ENCODE measurements around the gene SLC46A2.

Gene SLC46A2

GRCh38 chr9:112890106-112891081 is at the start of gene SLC46A2:
Gene SLC46A2, minus strand, starts transcription at chr9:112890876. Its CDS starts 195 bp downstream, at chr9:112890681.
- H3K27me3 Mint-ChIP-seq = peaks cover 18% of the 10 kb centered on the region
- peaks cover 1% of the 10 kb centered on the region for H3K4me1 Mint-ChIP-seq (ENCODE audit: low read depth)
- no peak within 1 kb of the TSS for H3K4me3 Mint-ChIP-seq
- no peaks in the 10 kb centered on the region for H3K36me3 Mint-ChIP-seq
- no peak within 1 kb of the TSS for H3K27ac Mint-ChIP-seq
- H3K9me3 Mint-ChIP-seq (ENCODE audit: low read depth) = no peaks in the 10 kb centered on the region

- peaks cover 15% of the 10 kb centered on the region for H3K27me3 Mint-ChIP-seq
- no peaks in the 10 kb centered on the region for H3K36me3 Mint-ChIP-seq
- H3K9me3 Mint-ChIP-seq (ENCODE audit: low read depth) = no peaks in the 10 kb centered on the region
- H3K4me1 Mint-ChIP-seq (ENCODE audit: low read depth) = no peaks in the 10 kb centered on the region
- no peak overlapping the region for H3K27ac Mint-ChIP-seq
- H3K4me3 Mint-ChIP-seq = no peak overlapping the region
Measured at GRCh38 chr9:112939418-112939817, 48.7 kb upstream of the SLC46A2 start.

GRCh38 chr9:112933696-112934095 is 43.0 kb upstream of the SLC46A2 start:
- Mint-ChIP-seq H3K27me3 (peaks cover 13% of the 10 kb centered on the region), H3K4me1 (ENCODE audit: low read depth) (no peaks in the 10 kb centered on the region), H3K36me3 (no peaks in the 10 kb centered on the region), H3K27ac (no peak overlapping the region), H3K4me3 (no peak overlapping the region), H3K9me3 (ENCODE audit: low read depth) (no peaks in the 10 kb centered on the region)

GRCh38 chr9:112925058-112925641 is 34.5 kb upstream of the SLC46A2 start:
- Mint-ChIP-seq H3K9me3 (ENCODE audit: low read depth) (no peaks in the 10 kb centered on the region), H3K4me3 (no peak overlapping the region), H3K4me1 (ENCODE audit: low read depth) (peaks cover 2% of the 10 kb centered on the region), H3K27me3 (peaks cover 15% of the 10 kb centered on the region), H3K27ac (no peak overlapping the region), H3K36me3 (no peaks in the 10 kb centered on the region)

GRCh38 chr9:112921549-112921948 is 30.9 kb upstream of the SLC46A2 start:
- H3K27me3 Mint-ChIP-seq = peaks cover 7% of the 10 kb centered on the region
- H3K4me1 Mint-ChIP-seq (ENCODE audit: low read depth) = peaks cover 2% of the 10 kb centered on the region
- no peaks in the 10 kb centered on the region for H3K9me3 Mint-ChIP-seq (ENCODE audit: low read depth)
- H3K4me3 Mint-ChIP-seq = no peak overlapping the region
- H3K27ac Mint-ChIP-seq = no peak overlapping the region
- H3K36me3 Mint-ChIP-seq = no peaks in the 10 kb centered on the region

- H3K9me3 Mint-ChIP-seq (ENCODE audit: low read depth) = no peaks in the 10 kb centered on the region
- H3K36me3 Mint-ChIP-seq = no peaks in the 10 kb centered on the region
- H3K27me3 Mint-ChIP-seq = peaks cover 2% of the 10 kb centered on the region
- no peak overlapping the region for H3K27ac Mint-ChIP-seq
- no peaks in the 10 kb centered on the region for H3K4me1 Mint-ChIP-seq (ENCODE audit: low read depth)
- no peak overlapping the region for H3K4me3 Mint-ChIP-seq
Measured at GRCh38 chr9:112917987-112918362, 27.3 kb upstream of the SLC46A2 start.

GRCh38 chr9:112917047-112917986 is 26.6 kb upstream of the SLC46A2 start:
- Mint-ChIP-seq H3K9me3 (ENCODE audit: low read depth) (no peaks in the 10 kb centered on the region), H3K27me3 (peaks cover 2% of the 10 kb centered on the region), H3K4me3 (no peak overlapping the region), H3K27ac (no peak overlapping the region), H3K4me1 (ENCODE audit: low read depth) (no peaks in the 10 kb centered on the region), H3K36me3 (no peaks in the 10 kb centered on the region)

- Mint-ChIP-seq H3K27ac (no peak overlapping the region), H3K4me3 (no peak overlapping the region), H3K4me1 (ENCODE audit: low read depth) (no peaks in the 10 kb centered on the region), H3K9me3 (ENCODE audit: low read depth) (no peaks in the 10 kb centered on the region), H3K36me3 (no peaks in the 10 kb centered on the region), H3K27me3 (peaks cover 2% of the 10 kb centered on the region)
Measured at GRCh38 chr9:112914524-112914923, 23.8 kb upstream of the SLC46A2 start.

- no peaks in the 10 kb centered on the region for H3K4me1 Mint-ChIP-seq (ENCODE audit: low read depth)
- H3K36me3 Mint-ChIP-seq = no peaks in the 10 kb centered on the region
- no peak overlapping the region for H3K4me3 Mint-ChIP-seq
- no peak overlapping the region for H3K27ac Mint-ChIP-seq
- H3K9me3 Mint-ChIP-seq (ENCODE audit: low read depth) = no peaks in the 10 kb centered on the region
- H3K27me3 Mint-ChIP-seq = peaks cover 5% of the 10 kb centered on the region
Measured at GRCh38 chr9:112913326-112913725, 22.6 kb upstream of the SLC46A2 start.

GRCh38 chr9:112912636-112913035 is 22.0 kb upstream of the SLC46A2 start:
- no peaks in the 10 kb centered on the region for H3K36me3 Mint-ChIP-seq
- no peaks in the 10 kb centered on the region for H3K9me3 Mint-ChIP-seq (ENCODE audit: low read depth)
- peaks cover 5% of the 10 kb centered on the region for H3K27me3 Mint-ChIP-seq
- no peak overlapping the region for H3K27ac Mint-ChIP-seq
- H3K4me1 Mint-ChIP-seq (ENCODE audit: low read depth) = no peaks in the 10 kb centered on the region
- H3K4me3 Mint-ChIP-seq = no peak overlapping the region

GRCh38 chr9:112911736-112912135 is 21.1 kb upstream of the SLC46A2 start:
- H3K4me1 Mint-ChIP-seq (ENCODE audit: low read depth) = no peaks in the 10 kb centered on the region
- H3K27me3 Mint-ChIP-seq = peaks cover 5% of the 10 kb centered on the region

GRCh38 chr9:112905084-112905483 is 14.4 kb upstream of the SLC46A2 start:
- H3K36me3 Mint-ChIP-seq = no peaks in the 10 kb centered on the region
- no peak overlapping the region for H3K4me3 Mint-ChIP-seq
- no peaks in the 10 kb centered on the region for H3K4me1 Mint-ChIP-seq (ENCODE audit: low read depth)
- no peaks in the 10 kb centered on the region for H3K9me3 Mint-ChIP-seq (ENCODE audit: low read depth)
- H3K27me3 Mint-ChIP-seq = peaks cover 13% of the 10 kb centered on the region
- no peak overlapping the region for H3K27ac Mint-ChIP-seq

More at GRCh38 chr9:112911736-112912135, 21.1 kb upstream of the SLC46A2 start:
- no peak overlapping the region for H3K4me3 Mint-ChIP-seq
- H3K9me3 Mint-ChIP-seq (ENCODE audit: low read depth) = no peaks in the 10 kb centered on the region
- H3K27ac Mint-ChIP-seq = no peak overlapping the region
- no peaks in the 10 kb centered on the region for H3K36me3 Mint-ChIP-seq

- no peaks in the 10 kb centered on the region for H3K9me3 Mint-ChIP-seq (ENCODE audit: low read depth)
- no peaks in the 10 kb centered on the region for H3K36me3 Mint-ChIP-seq
- H3K27me3 Mint-ChIP-seq = peaks cover 21% of the 10 kb centered on the region
- H3K4me1 Mint-ChIP-seq (ENCODE audit: low read depth) = no peaks in the 10 kb centered on the region
- no peak overlapping the region for H3K27ac Mint-ChIP-seq
- no peak overlapping the region for H3K4me3 Mint-ChIP-seq
Measured at GRCh38 chr9:112900901-112901300, 10.2 kb upstream of the SLC46A2 start.

GRCh38 chr9:112900488-112900887 is 9.8 kb upstream of the SLC46A2 start:
- H3K4me3 Mint-ChIP-seq = no peak overlapping the region
- H3K4me1 Mint-ChIP-seq (ENCODE audit: low read depth) = no peaks in the 10 kb centered on the region
- peaks cover 23% of the 10 kb centered on the region for H3K27me3 Mint-ChIP-seq
- H3K9me3 Mint-ChIP-seq (ENCODE audit: low read depth) = no peaks in the 10 kb centered on the region
- no peaks in the 10 kb centered on the region for H3K36me3 Mint-ChIP-seq
- no peak overlapping the region for H3K27ac Mint-ChIP-seq

Data from activated naive CD8-positive, alpha-beta T cell (primary cell).